SK-N-SH (cell line): ENCODE results near the gene HBG2.

ENCODE experiments used
- EP300 ChIP-seq, 2 experiments: IDR thresholded peaks; 2 replicates each; pipeline versions ENCODE4 v1.4.0 to v1.6.1; 2012; ENCODE audit warnings: borderline replicate concordance in 1 of 2, low read depth in 1 of 2, low read length in 1 of 2
- EZH2phosphoT487 ChIP-seq: fragments of 200-600 bp; sonication (generic); IDR thresholded peaks from 2 replicates; pipeline ENCODE4 v1.6.1; 2017; ENCODE audit warnings: low read depth, mixed run types, mild to moderate bottlenecking, antibody characterized with exemption, moderate library complexity, borderline replicate concordance
- FOSL2 ChIP-seq: IDR thresholded peaks from 2 replicates; pipeline ENCODE4 v1.4.0; 2012; ENCODE audit warnings: low read depth, mild to moderate bottlenecking, moderate library complexity, borderline replicate concordance
- FOXM1 ChIP-seq: IDR thresholded peaks from 2 replicates; pipeline ENCODE4 v1.4.0; 2012; ENCODE audit warnings: low read depth, mild to moderate bottlenecking
- JUND ChIP-seq: IDR thresholded peaks from 2 replicates; pipeline ENCODE4 v1.4.0; 2012
- MEF2A ChIP-seq: IDR thresholded peaks from 2 replicates; pipeline ENCODE4 v1.4.0; 2012; ENCODE audit warnings: low read depth, borderline replicate concordance
- RCOR1 ChIP-seq: fragments of 150-350 bp; IDR thresholded peaks from 2 replicates; pipeline ENCODE4 v1.6.1; 2017; ENCODE audit warnings: antibody characterized with exemption, low read length
- RFX5 ChIP-seq: IDR thresholded peaks from 2 replicates; pipeline ENCODE4 v1.6.1; 2012; ENCODE audit warnings: mild to moderate bottlenecking, improper control_type of control experiment, low read length
- SIN3A ChIP-seq: IDR thresholded peaks from 2 replicates; pipeline ENCODE4 v1.6.1; 2012; ENCODE audit warnings: low read depth, mild to moderate bottlenecking, low read length, moderate library complexity, borderline replicate concordance
- SMC3 ChIP-seq: IDR thresholded peaks from 2 replicates; pipeline ENCODE4 v1.6.1; 2012; ENCODE audit warnings: low read depth, low read length, improper control_type of control experiment
- TAF1 ChIP-seq: IDR thresholded peaks from 2 replicates; pipeline ENCODE4 v1.6.1; 2012; ENCODE audit warnings: low read depth, mild to moderate bottlenecking, low read length, moderate library complexity, borderline replicate concordance
- TEAD4 ChIP-seq: IDR thresholded peaks from 2 replicates; pipeline ENCODE4 v1.4.0; 2012; ENCODE audit warnings: mild to moderate bottlenecking, borderline replicate concordance; ENCODE audit not compliant: insufficient read depth
- TF ChIP-seq, protein P1 (sequence below): fragments of 200-600 bp; sonication (generic); IDR thresholded peaks from 2 replicates; pipeline ENCODE4 v1.6.1; 2017; ENCODE audit warnings: antibody characterized with exemption, mild to moderate bottlenecking, moderate library complexity
- TF ChIP-seq, protein P2 (sequence below): IDR thresholded peaks from 2 replicates; pipeline ENCODE4 v1.6.1; 2012; ENCODE audit warnings: mild to moderate bottlenecking, low read depth, low read length, moderate library complexity

DNA sequence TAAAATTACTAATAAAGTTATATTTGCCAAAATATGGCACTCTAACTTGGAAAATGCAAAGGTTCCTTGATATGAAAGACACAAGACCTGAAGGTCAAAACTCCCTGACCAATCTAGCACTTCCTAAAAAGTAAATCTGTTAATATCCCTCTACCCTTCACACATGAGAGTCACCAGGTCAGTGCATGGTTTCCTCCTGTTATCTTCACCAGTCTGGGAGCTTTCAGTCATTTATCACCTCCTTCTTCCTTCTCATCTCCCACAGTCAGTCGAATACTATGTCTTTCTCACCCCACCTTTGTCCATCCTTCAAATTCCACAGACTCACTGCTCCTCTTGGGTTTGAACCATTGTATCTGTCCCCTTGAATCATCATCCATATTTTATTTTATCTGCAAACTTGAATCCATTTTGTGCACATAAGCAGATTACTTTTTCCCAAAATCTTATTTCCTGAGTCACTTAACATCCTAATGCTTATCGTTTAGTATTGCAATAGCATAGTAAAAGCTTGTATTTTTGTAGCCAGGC is 12.5 kb upstream of the HBG2 start:
- no peak for TF ChIP-seq SIN3A
- TF ChIP-seq JUND: no peak
- TF ChIP-seq, protein P1, sequence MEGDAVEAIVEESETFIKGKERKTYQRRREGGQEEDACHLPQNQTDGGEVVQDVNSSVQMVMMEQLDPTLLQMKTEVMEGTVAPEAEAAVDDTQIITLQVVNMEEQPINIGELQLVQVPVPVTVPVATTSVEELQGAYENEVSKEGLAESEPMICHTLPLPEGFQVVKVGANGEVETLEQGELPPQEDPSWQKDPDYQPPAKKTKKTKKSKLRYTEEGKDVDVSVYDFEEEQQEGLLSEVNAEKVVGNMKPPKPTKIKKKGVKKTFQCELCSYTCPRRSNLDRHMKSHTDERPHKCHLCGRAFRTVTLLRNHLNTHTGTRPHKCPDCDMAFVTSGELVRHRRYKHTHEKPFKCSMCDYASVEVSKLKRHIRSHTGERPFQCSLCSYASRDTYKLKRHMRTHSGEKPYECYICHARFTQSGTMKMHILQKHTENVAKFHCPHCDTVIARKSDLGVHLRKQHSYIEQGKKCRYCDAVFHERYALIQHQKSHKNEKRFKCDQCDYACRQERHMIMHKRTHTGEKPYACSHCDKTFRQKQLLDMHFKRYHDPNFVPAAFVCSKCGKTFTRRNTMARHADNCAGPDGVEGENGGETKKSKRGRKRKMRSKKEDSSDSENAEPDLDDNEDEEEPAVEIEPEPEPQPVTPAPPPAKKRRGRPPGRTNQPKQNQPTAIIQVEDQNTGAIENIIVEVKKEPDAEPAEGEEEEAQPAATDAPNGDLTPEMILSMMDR: no peak
- TF ChIP-seq FOSL2: no peak
- no peak for TF ChIP-seq EZH2phosphoT487
- no peak for TF ChIP-seq SMC3
- no peak for TF ChIP-seq RFX5
- TF ChIP-seq EP300 (IDR thresholded peaks at IDR 0.05; ENCODE audit: borderline replicate concordance in 1 of 2, low read depth in 1 of 2, low read length in 1 of 2): no peak
- TF ChIP-seq TEAD4: no peak
- no peak for TF ChIP-seq MEF2A
- TF ChIP-seq FOXM1: no peak
- TF ChIP-seq RCOR1: no peak
- TF ChIP-seq, protein P2, sequence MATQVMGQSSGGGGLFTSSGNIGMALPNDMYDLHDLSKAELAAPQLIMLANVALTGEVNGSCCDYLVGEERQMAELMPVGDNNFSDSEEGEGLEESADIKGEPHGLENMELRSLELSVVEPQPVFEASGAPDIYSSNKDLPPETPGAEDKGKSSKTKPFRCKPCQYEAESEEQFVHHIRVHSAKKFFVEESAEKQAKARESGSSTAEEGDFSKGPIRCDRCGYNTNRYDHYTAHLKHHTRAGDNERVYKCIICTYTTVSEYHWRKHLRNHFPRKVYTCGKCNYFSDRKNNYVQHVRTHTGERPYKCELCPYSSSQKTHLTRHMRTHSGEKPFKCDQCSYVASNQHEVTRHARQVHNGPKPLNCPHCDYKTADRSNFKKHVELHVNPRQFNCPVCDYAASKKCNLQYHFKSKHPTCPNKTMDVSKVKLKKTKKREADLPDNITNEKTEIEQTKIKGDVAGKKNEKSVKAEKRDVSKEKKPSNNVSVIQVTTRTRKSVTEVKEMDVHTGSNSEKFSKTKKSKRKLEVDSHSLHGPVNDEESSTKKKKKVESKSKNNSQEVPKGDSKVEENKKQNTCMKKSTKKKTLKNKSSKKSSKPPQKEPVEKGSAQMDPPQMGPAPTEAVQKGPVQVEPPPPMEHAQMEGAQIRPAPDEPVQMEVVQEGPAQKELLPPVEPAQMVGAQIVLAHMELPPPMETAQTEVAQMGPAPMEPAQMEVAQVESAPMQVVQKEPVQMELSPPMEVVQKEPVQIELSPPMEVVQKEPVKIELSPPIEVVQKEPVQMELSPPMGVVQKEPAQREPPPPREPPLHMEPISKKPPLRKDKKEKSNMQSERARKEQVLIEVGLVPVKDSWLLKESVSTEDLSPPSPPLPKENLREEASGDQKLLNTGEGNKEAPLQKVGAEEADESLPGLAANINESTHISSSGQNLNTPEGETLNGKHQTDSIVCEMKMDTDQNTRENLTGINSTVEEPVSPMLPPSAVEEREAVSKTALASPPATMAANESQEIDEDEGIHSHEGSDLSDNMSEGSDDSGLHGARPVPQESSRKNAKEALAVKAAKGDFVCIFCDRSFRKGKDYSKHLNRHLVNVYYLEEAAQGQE: no peak
- no peak for TF ChIP-seq TAF1
